ENCODE results near the gene EIF4H. TPM values are rescaled to one million over a fixed set of nuclear protein-coding genes. Genes with fewer than 3 reads are reported as not detected.

Gene EIF4H
- total and polyA plus RNA-seq, 9 of the 15 experiments (the other 6 are each of a cell fraction or from before 2014, with no cell fraction given), result 11.0 to 435 (median 319) TPM

DNA sequence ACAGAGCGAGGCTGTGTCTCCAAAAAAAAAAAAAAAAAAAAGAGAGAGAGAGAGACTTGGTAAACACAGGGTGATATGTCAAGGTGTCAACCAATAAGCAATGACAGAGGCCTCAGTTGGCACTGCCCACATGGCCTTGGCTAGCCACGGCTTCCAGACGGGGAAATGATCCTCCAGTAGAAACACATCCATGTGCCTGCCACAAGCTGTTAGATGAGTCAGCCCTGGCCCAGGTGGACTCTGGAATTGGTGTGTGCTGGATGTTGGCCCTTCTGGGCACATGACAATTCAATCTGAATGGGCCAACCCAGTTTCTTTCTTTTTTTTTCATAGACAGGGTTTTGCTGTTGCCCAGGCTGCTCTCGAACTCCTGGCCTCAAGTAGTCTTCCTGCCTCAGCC, 66.3 kb downstream of the EIF4H start (continued):
- TF ChIP-seq, protein P1, sequence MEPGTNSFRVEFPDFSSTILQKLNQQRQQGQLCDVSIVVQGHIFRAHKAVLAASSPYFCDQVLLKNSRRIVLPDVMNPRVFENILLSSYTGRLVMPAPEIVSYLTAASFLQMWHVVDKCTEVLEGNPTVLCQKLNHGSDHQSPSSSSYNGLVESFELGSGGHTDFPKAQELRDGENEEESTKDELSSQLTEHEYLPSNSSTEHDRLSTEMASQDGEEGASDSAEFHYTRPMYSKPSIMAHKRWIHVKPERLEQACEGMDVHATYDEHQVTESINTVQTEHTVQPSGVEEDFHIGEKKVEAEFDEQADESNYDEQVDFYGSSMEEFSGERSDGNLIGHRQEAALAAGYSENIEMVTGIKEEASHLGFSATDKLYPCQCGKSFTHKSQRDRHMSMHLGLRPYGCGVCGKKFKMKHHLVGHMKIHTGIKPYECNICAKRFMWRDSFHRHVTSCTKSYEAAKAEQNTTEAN (CRISPR knock-in tag; IDR thresholded peaks at IDR 0.05), result no peak
- TF ChIP-seq, protein P2, sequence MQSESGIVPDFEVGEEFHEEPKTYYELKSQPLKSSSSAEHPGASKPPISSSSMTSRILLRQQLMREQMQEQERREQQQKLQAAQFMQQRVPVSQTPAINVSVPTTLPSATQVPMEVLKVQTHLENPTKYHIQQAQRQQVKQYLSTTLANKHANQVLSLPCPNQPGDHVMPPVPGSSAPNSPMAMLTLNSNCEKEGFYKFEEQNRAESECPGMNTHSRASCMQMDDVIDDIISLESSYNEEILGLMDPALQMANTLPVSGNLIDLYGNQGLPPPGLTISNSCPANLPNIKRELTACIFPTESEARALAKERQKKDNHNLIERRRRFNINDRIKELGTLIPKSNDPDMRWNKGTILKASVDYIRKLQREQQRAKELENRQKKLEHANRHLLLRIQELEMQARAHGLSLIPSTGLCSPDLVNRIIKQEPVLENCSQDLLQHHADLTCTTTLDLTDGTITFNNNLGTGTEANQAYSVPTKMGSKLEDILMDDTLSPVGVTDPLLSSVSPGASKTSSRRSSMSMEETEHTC (IDR thresholded peaks at IDR 0.05), result no peak
- TF ChIP-seq ZFP36 (IDR thresholded peaks at IDR 0.05; ENCODE audit: low read depth, low read length, partially characterized antibody), result no peak

DNA sequence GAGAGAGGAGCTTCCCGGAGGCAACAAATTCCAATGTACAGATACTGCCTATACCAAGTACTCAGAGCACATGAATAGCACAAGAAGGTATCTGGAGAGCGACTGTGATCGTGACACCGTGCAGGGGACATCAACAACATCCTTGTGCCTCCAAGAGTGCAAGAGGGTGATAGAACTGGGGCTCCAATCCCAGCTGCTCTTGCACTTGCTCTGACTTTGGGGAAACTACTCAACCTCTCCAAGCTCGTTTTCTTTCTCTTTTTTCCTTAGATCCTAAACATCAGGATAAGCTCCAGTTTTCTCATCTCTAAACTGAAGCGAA, 67.9 kb downstream of the EIF4H start:
- DNase-seq (ENCODE audit: extremely low read depth in 1 of 4, low spot score in 3 of 4) (no peak), ATAC-seq (no peak), FAIRE-seq (no peak)
- TSS peak; percentile 30 for BruUV-seq (replicated peaks)
- no peaks in the 10 kb centered on the region for H3K9me3 ChIP-seq (replicated peaks; ENCODE audit: control insufficient read depth, insufficient read depth, low read depth, low read length)
- H3K4me2 ChIP-seq (ENCODE audit: insufficient read depth, low read length), result no peak overlapping the region
- no peak overlapping the region for H3K9ac ChIP-seq (ENCODE audit: insufficient read depth in 1 of 2, low read depth in 2 of 2, low read length in 2 of 2)
- in situ Hi-C loops (cut with MboI) (no loop called here), intact Hi-C loops (cut with micrococcal nuclease) (no loop called here)
- no peak overlapping the region for H3K4me3 ChIP-seq
- H3K9me1 ChIP-seq (ENCODE audit: control insufficient read depth, insufficient read depth, low read length), result no peaks in the 10 kb centered on the region
- no peaks in the 10 kb centered on the region; the same call in 2 of the 3 replicates for H3K79me2 ChIP-seq (ENCODE audit: control insufficient read depth, insufficient read depth, low read length)
- TF ChIP-seq, protein P3, sequence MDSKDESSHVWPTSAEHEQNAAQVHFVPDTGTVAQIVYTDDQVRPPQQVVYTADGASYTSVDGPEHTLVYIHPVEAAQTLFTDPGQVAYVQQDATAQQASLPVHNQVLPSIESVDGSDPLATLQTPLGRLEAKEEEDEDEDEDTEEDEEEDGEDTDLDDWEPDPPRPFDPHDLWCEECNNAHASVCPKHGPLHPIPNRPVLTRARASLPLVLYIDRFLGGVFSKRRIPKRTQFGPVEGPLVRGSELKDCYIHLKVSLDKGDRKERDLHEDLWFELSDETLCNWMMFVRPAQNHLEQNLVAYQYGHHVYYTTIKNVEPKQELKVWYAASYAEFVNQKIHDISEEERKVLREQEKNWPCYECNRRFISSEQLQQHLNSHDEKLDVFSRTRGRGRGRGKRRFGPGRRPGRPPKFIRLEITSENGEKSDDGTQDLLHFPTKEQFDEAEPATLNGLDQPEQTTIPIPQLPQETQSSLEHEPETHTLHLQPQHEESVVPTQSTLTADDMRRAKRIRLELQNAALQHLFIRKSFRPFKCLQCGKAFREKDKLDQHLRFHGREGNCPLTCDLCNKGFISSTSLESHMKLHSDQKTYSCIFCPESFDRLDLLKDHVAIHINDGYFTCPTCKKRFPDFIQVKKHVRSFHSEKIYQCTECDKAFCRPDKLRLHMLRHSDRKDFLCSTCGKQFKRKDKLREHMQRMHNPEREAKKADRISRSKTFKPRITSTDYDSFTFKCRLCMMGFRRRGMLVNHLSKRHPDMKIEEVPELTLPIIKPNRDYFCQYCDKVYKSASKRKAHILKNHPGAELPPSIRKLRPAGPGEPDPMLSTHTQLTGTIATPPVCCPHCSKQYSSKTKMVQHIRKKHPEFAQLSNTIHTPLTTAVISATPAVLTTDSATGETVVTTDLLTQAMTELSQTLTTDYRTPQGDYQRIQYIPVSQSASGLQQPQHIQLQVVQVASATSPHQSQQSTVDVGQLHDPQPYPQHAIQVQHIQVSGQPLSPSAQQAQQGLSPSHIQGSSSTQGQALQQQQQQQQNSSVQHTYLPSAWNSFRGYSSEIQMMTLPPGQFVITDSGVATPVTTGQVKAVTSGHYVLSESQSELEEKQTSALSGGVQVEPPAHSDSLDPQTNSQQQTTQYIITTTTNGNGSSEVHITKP (IDR thresholded peaks at IDR 0.05; ENCODE audit: partially characterized antibody), result no peak
- no peak for TF ChIP-seq CBX1 (IDR thresholded peaks at IDR 0.05; ENCODE audit: low read depth)
- TF ChIP-seq ZNF347 (CRISPR knock-in tag; IDR thresholded peaks at IDR 0.05; ENCODE audit: low read depth), result no peak
- TF ChIP-seq, protein P4, sequence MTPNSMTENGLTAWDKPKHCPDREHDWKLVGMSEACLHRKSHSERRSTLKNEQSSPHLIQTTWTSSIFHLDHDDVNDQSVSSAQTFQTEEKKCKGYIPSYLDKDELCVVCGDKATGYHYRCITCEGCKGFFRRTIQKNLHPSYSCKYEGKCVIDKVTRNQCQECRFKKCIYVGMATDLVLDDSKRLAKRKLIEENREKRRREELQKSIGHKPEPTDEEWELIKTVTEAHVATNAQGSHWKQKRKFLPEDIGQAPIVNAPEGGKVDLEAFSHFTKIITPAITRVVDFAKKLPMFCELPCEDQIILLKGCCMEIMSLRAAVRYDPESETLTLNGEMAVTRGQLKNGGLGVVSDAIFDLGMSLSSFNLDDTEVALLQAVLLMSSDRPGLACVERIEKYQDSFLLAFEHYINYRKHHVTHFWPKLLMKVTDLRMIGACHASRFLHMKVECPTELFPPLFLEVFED (CRISPR knock-in tag; conservative IDR thresholded peaks at IDR 0.05), result no peak
- no peak for TF ChIP-seq MXI1 (IDR thresholded peaks at IDR 0.05; ENCODE audit: low read depth, low read length)
- no peak for TF ChIP-seq ZNF589 (CRISPR knock-in tag; IDR thresholded peaks at IDR 0.05; ENCODE audit: low read depth)
- no peak for TF ChIP-seq PML (IDR thresholded peaks at IDR 0.05; ENCODE audit: low read length)
- TF ChIP-seq ZNF143 (CRISPR knock-in tag; IDR thresholded peaks at IDR 0.05), result no peak
- no peak for TF ChIP-seq EZH2 (IDR thresholded peaks at IDR 0.05; ENCODE audit: borderline replicate concordance, low read depth, low read length)
- H3K27me3 ChIP-seq (ENCODE audit: control insufficient read depth in 2 of 2, insufficient read depth in 2 of 2, low read length in 2 of 2), result no peaks in the 10 kb centered on the region
- POLR2A ChIA-PET, result interaction anchor here (1.6 to 1.7 kb wide), 2 partner anchors 12 to 19 kb away, joined by 3 to 8 read pairs; partner anchors contain the start of gene RFC2
- H4K20me1 ChIP-seq (replicated peaks; ENCODE audit: control insufficient read depth, insufficient read depth, low read length), result peaks cover 9% of the 10 kb centered on the region; the same call in 1 of the 2 replicates
- H2AFZ ChIP-seq (ENCODE audit: low read depth, low read length), result no peak overlapping the region
- WGBS (ENCODE audit: insufficient coverage, low coverage, missing lambda C conversion rate), result 93% methylated on average over 6 of the region's 6 CpGs
- H3K36me3 ChIP-seq (ENCODE audit: control insufficient read depth, insufficient read depth, low read length), result peaks cover 91% of the 10 kb centered on the region; the same call in 2 of the 3 replicates
- no peaks in the 10 kb centered on the region for H3K4me1 ChIP-seq (replicated peaks in 1 of 2; ENCODE audit: control insufficient read depth in 2 of 2, insufficient read depth in 2 of 2, low read length in 2 of 2)
- CTCF ChIA-PET (ENCODE audit: low intra/inter-chr PET ratio), result no interaction called here
- H3K27ac ChIP-seq (ENCODE audit: extremely low read depth, low read depth, low read length), result no peak overlapping the region

All from K562 (cell line).